ENCODE data around the gene HPCAL1.

The HPCAL1 gene

GRCh38 chr2:10457846-10458598 is 155.3 kb downstream of the HPCAL1 start:
- TF ChIP-seq CTCF (conservative IDR thresholded peaks at IDR 0.05; ENCODE audit: low read length) (no peak), EZH2phosphoT487 (IDR thresholded peaks at IDR 0.05; ENCODE audit: borderline replicate concordance) (no peak)

GRCh38 chr2:10460366-10460796 is 157.7 kb downstream of the HPCAL1 start:
- H2AFZ ChIP-seq (ENCODE audit: low read length): no peak overlapping the region

More at GRCh38 chr2:10457846-10458598, 155.3 kb downstream of the HPCAL1 start:
- Histone ChIP-seq H3K27me3 (ENCODE audit: insufficient read depth, low read length, poor library complexity, severe bottlenecking) (no peaks in the 10 kb centered on the region), H2AFZ (ENCODE audit: low read length) (no peak overlapping the region), H3K9me2 (replicated peaks; ENCODE audit: low read depth, low read length) (no peaks in the 10 kb centered on the region), H3K4me2 (ENCODE audit: low read depth, low read length, poor library complexity, severe bottlenecking) (no peak overlapping the region), H3F3A (ENCODE audit: low read depth) (no peaks in the 10 kb centered on the region), H3K9ac (ENCODE audit: low read depth, low read length, poor library complexity, severe bottlenecking) (no peak overlapping the region), H3K9me3 (ENCODE audit: insufficient read depth, low read depth, low read length) (no peaks in the 10 kb centered on the region), H3K4me3 (ENCODE audit: low read length, poor library complexity, severe bottlenecking) (no peak overlapping the region), H3K79me2 (ENCODE audit: insufficient read depth, low read length) (no peaks in the 10 kb centered on the region), H3K4me1 (ENCODE audit: insufficient read depth, low read length, poor library complexity, severe bottlenecking) (no peaks in the 10 kb centered on the region), H4K20me1 (ENCODE audit: insufficient read depth, low read length, poor library complexity, severe bottlenecking) (no peaks in the 10 kb centered on the region), H3K36me3 (ENCODE audit: insufficient read depth, low read length) (no peaks in the 10 kb centered on the region)

GRCh38 chr2:10462178-10463083 is 159.7 kb downstream of the HPCAL1 start:
- no peaks in the 10 kb centered on the region for H3K36me3 ChIP-seq (ENCODE audit: insufficient read depth, low read length)
- no peak overlapping the region for H3K9ac ChIP-seq (ENCODE audit: low read depth, low read length, poor library complexity, severe bottlenecking)
- H3F3A ChIP-seq (ENCODE audit: low read depth): no peaks in the 10 kb centered on the region
- no peaks in the 10 kb centered on the region for H3K4me1 ChIP-seq (ENCODE audit: insufficient read depth, low read length, poor library complexity, severe bottlenecking)
- no peak overlapping the region for H2AFZ ChIP-seq (ENCODE audit: low read length)
- H3K79me2 ChIP-seq (ENCODE audit: insufficient read depth, low read length): no peaks in the 10 kb centered on the region
- H3K4me3 ChIP-seq (ENCODE audit: low read length, poor library complexity, severe bottlenecking): no peak overlapping the region
- H3K4me2 ChIP-seq (ENCODE audit: low read depth, low read length, poor library complexity, severe bottlenecking): no peak overlapping the region
- H3K9me2 ChIP-seq (replicated peaks; ENCODE audit: low read depth, low read length): no peaks in the 10 kb centered on the region
- H4K20me1 ChIP-seq (ENCODE audit: insufficient read depth, low read length, poor library complexity, severe bottlenecking): no peaks in the 10 kb centered on the region
- H3K9me3 ChIP-seq (ENCODE audit: insufficient read depth, low read depth, low read length): no peaks in the 10 kb centered on the region
- H3K27me3 ChIP-seq (ENCODE audit: insufficient read depth, low read length, poor library complexity, severe bottlenecking): no peaks in the 10 kb centered on the region
- no peak for TF ChIP-seq EZH2phosphoT487 (IDR thresholded peaks at IDR 0.05; ENCODE audit: borderline replicate concordance)
- no peak for TF ChIP-seq CTCF (conservative IDR thresholded peaks at IDR 0.05; ENCODE audit: low read length)

More at GRCh38 chr2:10460366-10460796, 157.7 kb downstream of the HPCAL1 start:
- H3K27me3 ChIP-seq (ENCODE audit: insufficient read depth, low read length, poor library complexity, severe bottlenecking): no peaks in the 10 kb centered on the region
- no peaks in the 10 kb centered on the region for H3K36me3 ChIP-seq (ENCODE audit: insufficient read depth, low read length)
- no peak overlapping the region for H3K9ac ChIP-seq (ENCODE audit: low read depth, low read length, poor library complexity, severe bottlenecking)
- no peaks in the 10 kb centered on the region for H4K20me1 ChIP-seq (ENCODE audit: insufficient read depth, low read length, poor library complexity, severe bottlenecking)
- TF ChIP-seq CTCF (conservative IDR thresholded peaks at IDR 0.05; ENCODE audit: low read length): no peak
- no peaks in the 10 kb centered on the region for H3K4me1 ChIP-seq (ENCODE audit: insufficient read depth, low read length, poor library complexity, severe bottlenecking)
- H3K79me2 ChIP-seq (ENCODE audit: insufficient read depth, low read length): no peaks in the 10 kb centered on the region
- H3K4me2 ChIP-seq (ENCODE audit: low read depth, low read length, poor library complexity, severe bottlenecking): no peak overlapping the region
- H3K9me2 ChIP-seq (replicated peaks; ENCODE audit: low read depth, low read length): no peaks in the 10 kb centered on the region
- no peaks in the 10 kb centered on the region for H3F3A ChIP-seq (ENCODE audit: low read depth)
- H3K9me3 ChIP-seq (ENCODE audit: insufficient read depth, low read depth, low read length): no peaks in the 10 kb centered on the region
- no peak overlapping the region for H3K4me3 ChIP-seq (ENCODE audit: low read length, poor library complexity, severe bottlenecking)

Measured in Loucy (cell line).